Stimulated activated naive B cell treated with anti-CD40 and anti-IgM and Interleukin-4, amounts not matched to agents 10 μg/mL and 1 μg/mL and 100 μg/mL, for 72 hours (primary cell): ENCODE data around the gene ZNF862.

Experiments used
- ATAC-seq, 2 donors: fragments of 150-1000 bp; cut with Tn5 transposase; replicated peaks; 2 replicates each; pipeline ENCODE4 v1.10.0; 2021; ENCODE audit warnings: moderate library complexity in 1 of 2
- DNase-seq: peaks from one replicate; pipeline ENCODE4 v3.0.0; 2021
- H3K27ac Mint-ChIP-seq: one replicate; pipeline ENCODE4 v1.8.0; 2022; ENCODE audit warnings: mild to moderate bottlenecking, mixed read lengths
- H3K27me3 Mint-ChIP-seq, 2 donors: one replicate each; pipeline ENCODE4 v1.8.0; 2022; ENCODE audit warnings: mixed read lengths in 2 of 2
- H3K36me3 Mint-ChIP-seq, 2 donors: one replicate each; pipeline ENCODE4 v1.8.0; 2022; ENCODE audit warnings: mixed read lengths in 2 of 2, mild to moderate bottlenecking in 1 of 2
- H3K4me1 Mint-ChIP-seq, 2 donors: one replicate each; pipeline ENCODE4 v1.8.0; 2022; ENCODE audit warnings: mixed read lengths in 2 of 2, mild to moderate bottlenecking in 1 of 2
- H3K4me3 Mint-ChIP-seq, 2 donors: one replicate each; pipeline ENCODE4 v1.8.0; 2022; ENCODE audit warnings: mild to moderate bottlenecking in 2 of 2, mixed read lengths in 2 of 2, moderate library complexity in 1 of 2
- H3K9me3 Mint-ChIP-seq, 2 donors: one replicate each; pipeline ENCODE4 v1.8.0; 2022; ENCODE audit warnings: mixed read lengths in 2 of 2, mild to moderate bottlenecking in 1 of 2

The ZNF862 gene

DNA sequence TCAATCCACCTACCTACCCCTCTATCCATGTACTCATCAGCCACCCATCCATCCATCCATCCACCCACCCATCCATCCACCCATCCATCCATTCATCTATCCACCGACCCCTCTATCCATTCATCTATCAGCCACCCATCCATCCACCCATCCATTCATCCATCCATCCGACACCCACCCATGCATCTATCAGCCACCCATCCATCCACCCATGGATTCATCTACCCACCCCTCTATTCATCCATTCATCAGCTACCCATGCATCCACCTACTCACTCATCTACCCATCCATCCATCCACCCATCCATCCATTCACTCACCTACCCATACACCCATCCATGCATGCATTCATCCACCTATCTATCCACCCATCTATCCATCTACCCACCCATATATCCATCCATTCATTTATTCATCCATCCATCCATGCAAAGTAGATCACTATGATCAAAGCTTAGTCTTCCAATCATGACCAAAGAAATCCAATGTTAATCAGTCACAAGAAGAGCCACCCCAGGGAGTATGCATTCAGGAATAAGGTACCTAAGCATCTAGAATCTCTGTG, 37.1 kb upstream of the ZNF862 start:
- H3K27ac Mint-ChIP-seq, result no peak overlapping the region
- H3K4me3 Mint-ChIP-seq, result no peak overlapping the region
- no peaks in the 10 kb centered on the region for H3K4me1 Mint-ChIP-seq
- no peaks in the 10 kb centered on the region for H3K9me3 Mint-ChIP-seq
- H3K36me3 Mint-ChIP-seq, result no peaks in the 10 kb centered on the region
- DNase-seq (no peak), ATAC-seq (no peak)
- H3K27me3 Mint-ChIP-seq, result peaks cover 6 to 8% of the 10 kb centered on the region in 2 donors

GRCh38 chr7:149801816-149802215, 36.4 kb upstream of the ZNF862 start:
- ATAC-seq, result no peak
- H3K36me3 Mint-ChIP-seq, result no peaks in the 10 kb centered on the region
- no peaks in the 10 kb centered on the region for H3K4me1 Mint-ChIP-seq
- peaks cover 11 to 12% of the 10 kb centered on the region in 2 donors for H3K27me3 Mint-ChIP-seq
- no peak for DNase-seq
- no peak overlapping the region for H3K4me3 Mint-ChIP-seq
- H3K9me3 Mint-ChIP-seq, result no peaks in the 10 kb centered on the region
- no peak overlapping the region for H3K27ac Mint-ChIP-seq

DNA sequence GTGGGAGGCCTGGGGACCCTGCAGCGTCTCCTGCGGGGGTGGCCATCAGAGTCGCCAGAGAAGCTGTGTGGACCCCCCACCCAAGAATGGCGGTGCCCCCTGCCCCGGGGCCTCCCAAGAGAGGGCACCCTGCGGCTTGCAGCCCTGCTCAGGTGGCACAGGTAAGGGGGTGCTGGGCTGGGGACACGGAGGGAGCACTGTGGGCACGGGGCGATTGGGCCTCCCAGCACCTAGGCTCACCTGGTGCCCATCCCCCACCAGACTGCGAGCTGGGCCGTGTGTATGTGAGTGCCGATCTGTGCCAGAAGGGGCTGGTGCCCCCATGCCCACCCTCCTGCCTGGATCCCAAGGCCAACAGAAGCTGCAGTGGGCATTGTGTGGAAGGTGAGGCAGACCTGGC, 35.2 kb upstream of the ZNF862 start:
- Mint-ChIP-seq H3K4me3 (no peak overlapping the region), H3K27me3 (peaks cover 11 to 20% of the 10 kb centered on the region in 2 donors), H3K27ac (no peak overlapping the region), H3K9me3 (no peaks in the 10 kb centered on the region), H3K36me3 (no peaks in the 10 kb centered on the region), H3K4me1 (no peaks in the 10 kb centered on the region)
- DNase-seq (no peak), ATAC-seq (no peak)

- H3K27me3 Mint-ChIP-seq, result peaks cover 11 to 20% of the 10 kb centered on the region in 2 donors
- ATAC-seq (no peak), DNase-seq (no peak)
- no peak overlapping the region for H3K27ac Mint-ChIP-seq
- H3K4me3 Mint-ChIP-seq, result no peak overlapping the region
- H3K36me3 Mint-ChIP-seq, result no peaks in the 10 kb centered on the region
- H3K4me1 Mint-ChIP-seq, result no peaks in the 10 kb centered on the region
- H3K9me3 Mint-ChIP-seq, result no peaks in the 10 kb centered on the region
Observed at GRCh38 chr7:149803551-149804074, 34.6 kb upstream of the ZNF862 start.

GRCh38 chr7:149804106-149804505, 34.1 kb upstream of the ZNF862 start:
- DNase-seq (no peak), ATAC-seq (no peak)
- Mint-ChIP-seq H3K27me3 (peaks cover 11 to 20% of the 10 kb centered on the region in 2 donors), H3K4me3 (no peak overlapping the region), H3K27ac (no peak overlapping the region), H3K4me1 (no peaks in the 10 kb centered on the region), H3K36me3 (no peaks in the 10 kb centered on the region), H3K9me3 (no peaks in the 10 kb centered on the region)

- no peak overlapping the region for H3K27ac Mint-ChIP-seq
- peaks cover 11 to 25% of the 10 kb centered on the region in 2 donors for H3K27me3 Mint-ChIP-seq
- DNase-seq (no peak), ATAC-seq (no peak)
- no peaks in the 10 kb centered on the region for H3K4me1 Mint-ChIP-seq
- no peaks in the 10 kb centered on the region for H3K9me3 Mint-ChIP-seq
- no peak overlapping the region for H3K4me3 Mint-ChIP-seq
- H3K36me3 Mint-ChIP-seq, result no peaks in the 10 kb centered on the region
Observed at GRCh38 chr7:149806726-149807125, 31.4 kb upstream of the ZNF862 start.

- Mint-ChIP-seq H3K4me3 (no peak overlapping the region), H3K4me1 (no peaks in the 10 kb centered on the region), H3K27ac (no peak overlapping the region)
Observed at GRCh38 chr7:149808311-149808710, 29.9 kb upstream of the ZNF862 start.

GRCh38 chr7:149809215-149809614, 29.0 kb upstream of the ZNF862 start:
- no peak overlapping the region for H3K27ac Mint-ChIP-seq
- no peak for ATAC-seq
- H3K9me3 Mint-ChIP-seq, result no peaks in the 10 kb centered on the region
- no peaks in the 10 kb centered on the region for H3K36me3 Mint-ChIP-seq
- H3K4me3 Mint-ChIP-seq, result no peak overlapping the region
- H3K4me1 Mint-ChIP-seq, result no peaks in the 10 kb centered on the region
- no peak for DNase-seq
- peaks cover 10 to 30% of the 10 kb centered on the region in 2 donors for H3K27me3 Mint-ChIP-seq

More at GRCh38 chr7:149808311-149808710, 29.9 kb upstream of the ZNF862 start:
- no peak for DNase-seq
- no peaks in the 10 kb centered on the region for H3K9me3 Mint-ChIP-seq
- no peak for ATAC-seq
- H3K36me3 Mint-ChIP-seq, result no peaks in the 10 kb centered on the region
- H3K27me3 Mint-ChIP-seq, result peaks cover 11 to 25% of the 10 kb centered on the region in 2 donors

- ATAC-seq (no peak), DNase-seq (no peak)
- Mint-ChIP-seq H3K4me3 (no peak overlapping the region), H3K27ac (no peak overlapping the region), H3K4me1 (no peaks in the 10 kb centered on the region), H3K9me3 (no peaks in the 10 kb centered on the region), H3K36me3 (no peaks in the 10 kb centered on the region), H3K27me3 (peaks cover 1 to 22% of the 10 kb centered on the region in 2 donors)
Observed at GRCh38 chr7:149811221-149811620, 27.0 kb upstream of the ZNF862 start.

GRCh38 chr7:149811831-149812490, 26.2 kb upstream of the ZNF862 start:
- Mint-ChIP-seq H3K4me3 (no peak overlapping the region), H3K27ac (no peak overlapping the region), H3K27me3 (peaks cover 4 to 17% of the 10 kb centered on the region in 2 donors), H3K9me3 (no peaks in the 10 kb centered on the region), H3K36me3 (no peaks in the 10 kb centered on the region), H3K4me1 (no peaks in the 10 kb centered on the region)
- ATAC-seq, result no peak
- no peak for DNase-seq

- ATAC-seq, result no peak
- DNase-seq, result no peak
- H3K27me3 Mint-ChIP-seq, result peaks cover 6 to 10% of the 10 kb centered on the region in 2 donors
- H3K4me1 Mint-ChIP-seq, result no peaks in the 10 kb centered on the region
- no peak overlapping the region for H3K4me3 Mint-ChIP-seq
- H3K9me3 Mint-ChIP-seq, result no peaks in the 10 kb centered on the region
- H3K27ac Mint-ChIP-seq, result no peak overlapping the region
- H3K36me3 Mint-ChIP-seq, result no peaks in the 10 kb centered on the region
Observed at GRCh38 chr7:149813254-149814035, 24.7 kb upstream of the ZNF862 start.

GRCh38 chr7:149814494-149814893, 23.7 kb upstream of the ZNF862 start:
- no peak for ATAC-seq
- no peak for DNase-seq
- no peak overlapping the region for H3K4me3 Mint-ChIP-seq
- H3K36me3 Mint-ChIP-seq, result no peaks in the 10 kb centered on the region
- H3K4me1 Mint-ChIP-seq, result no peaks in the 10 kb centered on the region
- peaks cover 6 to 10% of the 10 kb centered on the region in 2 donors for H3K27me3 Mint-ChIP-seq
- no peaks in the 10 kb centered on the region for H3K9me3 Mint-ChIP-seq
- H3K27ac Mint-ChIP-seq, result no peak overlapping the region

DNA sequence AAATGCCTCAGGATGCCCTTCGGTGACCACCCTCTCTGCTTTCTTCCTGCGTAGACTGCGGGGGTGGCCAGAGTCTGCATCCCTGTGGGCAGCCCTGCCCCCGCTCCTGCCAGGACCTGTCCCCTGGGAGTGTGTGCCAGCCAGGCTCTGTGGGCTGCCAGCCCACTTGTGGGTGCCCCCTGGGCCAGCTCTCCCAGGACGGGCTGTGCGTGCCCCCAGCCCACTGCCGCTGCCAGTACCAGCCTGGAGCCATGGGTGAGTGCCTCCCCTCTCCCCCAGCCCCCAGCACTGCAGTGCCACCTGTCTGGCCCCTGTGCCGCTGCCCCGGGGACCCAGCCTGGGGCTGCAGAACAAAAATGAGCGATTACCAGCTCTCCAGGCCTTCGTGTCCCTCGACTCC, 23.1 kb upstream of the ZNF862 start:
- no peak for ATAC-seq
- no peak overlapping the region for H3K27ac Mint-ChIP-seq
- no peaks in the 10 kb centered on the region for H3K4me1 Mint-ChIP-seq
- no peaks in the 10 kb centered on the region for H3K36me3 Mint-ChIP-seq
- peaks cover 4 to 6% of the 10 kb centered on the region in 2 donors for H3K27me3 Mint-ChIP-seq
- H3K4me3 Mint-ChIP-seq, result no peak overlapping the region
- no peak for DNase-seq
- no peaks in the 10 kb centered on the region for H3K9me3 Mint-ChIP-seq

- Mint-ChIP-seq H3K4me3 (no peak overlapping the region), H3K27ac (no peak overlapping the region), H3K36me3 (no peaks in the 10 kb centered on the region), H3K4me1 (no peaks in the 10 kb centered on the region), H3K27me3 (peaks cover 4 to 6% of the 10 kb centered on the region in 2 donors), H3K9me3 (no peaks in the 10 kb centered on the region)
- no peak for ATAC-seq
- no peak for DNase-seq
Observed at GRCh38 chr7:149815661-149816266, 22.4 kb upstream of the ZNF862 start.
